Spleen (tissue), 7 donors: ENCODE measurements around the gene WDR64.

ENCODE experiments used
- CTCF ChIP-seq, 11 experiments: fragments of 200-600 bp in 7 of 11; fragments of 450-650 bp in 4 of 11; sonication (generic) in 4 of 11; IDR thresholded peaks in 8 of 11; conservative IDR thresholded peaks in 3 of 11; 1 replicate in 7 of 11; 2 replicates in 4 of 11; pipeline versions ENCODE4 v1.4.0 to v1.8.0; 2016 to 2021; ENCODE audit warnings: antibody characterized with exemption in 11 of 11, inconsistent platforms in 4 of 11, mild to moderate bottlenecking in 1 of 11
- POLR2A ChIP-seq, 3 donors: fragments of 450-650 bp; IDR thresholded peaks; one replicate each; pipeline ENCODE4 v1.5.1; 2017; ENCODE audit warnings: antibody characterized with exemption in 3 of 3, mild to moderate bottlenecking in 1 of 3
- POLR2AphosphoS5 ChIP-seq, 3 donors: sonication (generic); formaldehyde crosslinking; IDR thresholded peaks; one replicate each; pipeline ENCODE4 v1.5.1; 2017; ENCODE audit warnings: antibody characterized with exemption in 3 of 3
- donor health status: DM: no; HTN: no; CAD: no; lungs with moderate emphysema.
- donor health status: DM: no; HTN: no; CAD: no.
- donor health status: DM: no; HTN: no; CAD: no.

- no peak for TF ChIP-seq POLR2A (IDR thresholded peaks at IDR 0.05)
- TF ChIP-seq CTCF (IDR thresholded peaks at IDR 0.05 in 8 of 11, conservative IDR thresholded peaks at IDR 0.05 in 3 of 11) = no peak
- no peak for TF ChIP-seq POLR2AphosphoS5 (IDR thresholded peaks at IDR 0.05)
These were observed 185.8 kb downstream of the WDR64 start for GRCh38 chr1:241837901-241838300.
